GM19395 (cell line): Measurements from ENCODE around the gene POLL.
"Not testable (repeated sequence)": the region's sequence is repeated elsewhere in the genome, so short reads cannot be mapped to it uniquely, and the experiment has no call there.

Experiments used
- ATAC-seq: cut with Tn5 transposase; IDR thresholded peaks from one replicate; pipeline ENCODE4 v1.9.1; 2021; ENCODE audit warnings: mild to moderate bottlenecking, moderate library complexity; ENCODE audit not compliant: unreplicated experiment

Gene POLL

GRCh38 chr10:101612086-101612485 is 24.0 kb upstream of the POLL start:
- no peak for ATAC-seq

GRCh38 chr10:101611096-101611905 is 23.2 kb upstream of the POLL start:
- no peak for ATAC-seq

GRCh38 chr10:101609481-101609880 is 21.4 kb upstream of the POLL start:
- no peak for ATAC-seq

GRCh38 chr10:101607124-101607523 is 19.1 kb upstream of the POLL start:
- no peak for ATAC-seq

- ATAC-seq = no peak
Observed at GRCh38 chr10:101602761-101603398, 14.8 kb upstream of the POLL start.

- ATAC-seq = no peak
Observed at GRCh38 chr10:101601541-101601940, 13.5 kb upstream of the POLL start.

GRCh38 chr10:101597091-101597900 is 9.2 kb upstream of the POLL start:
- ATAC-seq = no peak

GRCh38 chr10:101595591-101596433 is 7.8 kb upstream of the POLL start:
- ATAC-seq = no peak

- ATAC-seq = not testable (repeated sequence)
Observed at GRCh38 chr10:101593331-101593730, 5.3 kb upstream of the POLL start.

GRCh38 chr10:101588879-101589278 is 822 bp upstream of the POLL start:
- no peak for ATAC-seq

GRCh38 chr10:101585841-101586240 is 2.2 kb downstream of the POLL start:
- ATAC-seq = no peak

- ATAC-seq = no peak
Observed at GRCh38 chr10:101580486-101581399, 7.3 kb downstream of the POLL start.

GRCh38 chr10:101579516-101579870 is 8.6 kb downstream of the POLL start:
- no peak for ATAC-seq

- no peak for ATAC-seq
Observed at GRCh38 chr10:101578803-101579515, 9.1 kb downstream of the POLL start.

- no peak for ATAC-seq
Observed at GRCh38 chr10:101578192-101578591, 9.9 kb downstream of the POLL start.

GRCh38 chr10:101577121-101577871 is 10.8 kb downstream of the POLL start:
- no peak for ATAC-seq

GRCh38 chr10:101576211-101576863 is 11.7 kb downstream of the POLL start:
- no peak for ATAC-seq
